CD4-positive, alpha-beta T cell treated with Interleukin-10 for 1 hour (primary cell): ENCODE results near the gene MOB1B.
A peak's percentile ranks its signal among the peaks of the same experiment; 100 is the strongest.
"Not testable (repeated sequence)": the region's sequence is repeated elsewhere in the genome, so short reads cannot be mapped to it uniquely, and the experiment has no call there.

Experiments used
- DNase-seq: peaks from one replicate; pipeline ENCODE4 v3.0.0-alpha.2; 2020

MOB1B gene

DNA sequence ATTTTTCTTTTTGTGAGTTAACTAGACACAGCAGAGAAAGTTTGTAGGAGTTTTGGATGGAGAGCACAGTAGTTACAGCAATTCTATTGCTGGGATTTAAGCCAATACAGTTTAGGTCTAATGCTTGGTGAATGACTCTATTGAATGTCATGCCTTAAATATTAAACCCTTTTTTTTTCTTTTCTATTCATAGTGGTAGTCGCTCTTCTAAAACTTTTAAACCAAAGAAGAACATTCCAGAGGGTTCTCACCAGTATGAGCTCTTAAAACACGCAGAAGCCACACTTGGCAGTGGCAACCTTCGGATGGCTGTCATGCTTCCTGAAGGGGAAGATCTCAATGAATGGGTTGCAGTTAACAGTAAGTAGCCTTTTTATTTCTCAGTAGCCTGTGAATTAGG is 56.5 kb downstream of the MOB1B start:
- no peak for DNase-seq

GRCh38 chr4:70969076-70969475 is 66.9 kb downstream of the MOB1B start:
- no peak for DNase-seq

- no peak for DNase-seq
Measured at GRCh38 chr4:70976252-70976651, 74.1 kb downstream of the MOB1B start.

DNA sequence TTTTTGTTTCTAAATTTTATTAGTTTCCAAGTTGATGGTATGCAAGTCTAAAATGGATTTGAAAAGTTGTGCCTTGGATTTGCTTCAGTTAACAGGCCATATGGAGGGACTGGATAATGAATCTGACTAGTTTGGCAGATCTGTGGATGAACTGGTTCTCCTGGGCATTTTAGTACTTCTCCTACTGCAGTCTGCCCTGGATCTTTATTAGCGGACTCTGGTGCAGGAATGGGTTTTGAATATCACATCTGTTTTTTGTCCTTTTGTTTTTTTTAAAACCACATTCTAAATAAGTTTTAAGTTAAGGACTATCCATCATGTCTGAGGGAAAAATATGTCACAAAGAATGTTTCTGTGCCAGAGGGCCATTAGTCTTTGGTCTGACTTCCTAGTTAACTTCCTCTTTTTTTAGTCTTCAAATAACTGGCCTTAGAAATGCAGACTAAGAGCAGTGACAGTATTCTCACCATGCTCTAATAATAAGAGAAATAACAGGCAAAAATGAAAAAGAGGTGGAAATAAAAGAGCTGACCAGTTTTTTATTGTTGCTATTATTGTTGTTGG is 77.4 kb downstream of the MOB1B start:
- DNase-seq: no peak

- no peak for DNase-seq
Measured at GRCh38 chr4:70980196-70980595, 78.0 kb downstream of the MOB1B start.

- DNase-seq: no peak
Measured at GRCh38 chr4:70984106-70984505, 81.9 kb downstream of the MOB1B start.

- DNase-seq: peak; percentile 39
Measured at GRCh38 chr4:70984589-70984988, 82.4 kb downstream of the MOB1B start.

- no peak for DNase-seq
Measured at GRCh38 chr4:70991596-70991995, 89.4 kb downstream of the MOB1B start.

GRCh38 chr4:70992391-70992881 is 90.3 kb downstream of the MOB1B start:
- DNase-seq: no peak

DNA sequence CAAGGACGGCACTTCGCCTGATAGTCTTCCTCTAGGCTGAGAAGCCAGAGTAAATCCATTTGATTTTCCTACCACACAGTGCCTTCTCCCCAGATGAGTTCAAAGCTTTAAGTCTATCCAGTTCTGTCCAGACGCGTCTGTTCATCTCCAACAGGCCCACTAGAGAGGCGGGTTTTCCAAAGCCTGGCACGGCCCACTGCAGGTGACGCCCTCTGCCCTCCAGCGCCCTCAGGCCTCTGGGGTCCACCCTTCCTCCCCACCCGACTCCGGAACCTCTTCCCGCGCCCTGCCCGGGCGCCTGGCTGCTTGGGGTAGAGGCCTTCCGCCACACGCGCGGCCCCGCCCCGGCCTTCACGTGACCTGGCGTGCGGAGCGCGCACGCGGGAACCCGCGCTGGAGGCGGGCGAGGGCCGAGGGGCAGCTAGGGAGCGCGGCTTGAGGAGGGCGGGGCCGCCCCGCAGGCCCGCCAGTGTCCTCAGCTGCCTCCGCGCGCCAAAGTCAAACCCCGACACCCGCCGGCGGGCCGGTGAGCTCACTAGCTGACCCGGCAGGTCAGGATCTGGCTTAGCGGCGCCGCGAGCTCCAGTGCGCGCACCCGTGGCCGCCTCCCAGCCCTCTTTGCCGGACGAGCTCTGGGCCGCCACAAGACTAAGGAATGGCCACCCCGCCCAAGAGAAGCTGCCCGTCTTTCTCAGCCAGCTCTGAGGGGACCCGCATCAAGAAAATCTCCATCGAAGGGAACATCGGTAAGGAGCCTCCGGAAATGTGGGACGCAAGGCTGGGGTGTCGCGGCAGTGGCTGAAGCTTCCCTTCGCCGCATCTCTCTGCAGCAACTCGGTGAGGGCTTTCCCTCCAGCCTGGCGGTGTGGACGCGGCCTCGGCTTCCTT is 91.3 kb downstream of the MOB1B start, which contains the start of gene DCK:
TSS of gene DCK (plus strand) at position 469 of the 888 bp plus-strand sequence. CDS start at position 656, 187 bp downstream.
- peak; percentile 86 for DNase-seq

DNA sequence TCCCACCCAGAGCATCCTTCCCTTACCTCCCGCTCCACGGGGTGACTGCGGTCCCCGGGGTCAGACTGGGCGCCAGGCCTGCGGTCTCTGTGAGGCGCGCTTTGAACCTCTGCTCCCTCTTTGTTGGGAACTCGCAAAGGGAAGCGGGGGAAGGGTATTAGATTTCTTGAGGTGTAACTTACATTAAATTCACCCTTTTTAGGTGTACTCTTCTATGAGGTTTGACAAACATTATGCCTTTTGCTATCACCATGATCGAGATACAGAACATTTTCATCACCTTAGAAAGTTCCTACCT is 91.8 kb downstream of the MOB1B start:
- no peak for DNase-seq

DNA sequence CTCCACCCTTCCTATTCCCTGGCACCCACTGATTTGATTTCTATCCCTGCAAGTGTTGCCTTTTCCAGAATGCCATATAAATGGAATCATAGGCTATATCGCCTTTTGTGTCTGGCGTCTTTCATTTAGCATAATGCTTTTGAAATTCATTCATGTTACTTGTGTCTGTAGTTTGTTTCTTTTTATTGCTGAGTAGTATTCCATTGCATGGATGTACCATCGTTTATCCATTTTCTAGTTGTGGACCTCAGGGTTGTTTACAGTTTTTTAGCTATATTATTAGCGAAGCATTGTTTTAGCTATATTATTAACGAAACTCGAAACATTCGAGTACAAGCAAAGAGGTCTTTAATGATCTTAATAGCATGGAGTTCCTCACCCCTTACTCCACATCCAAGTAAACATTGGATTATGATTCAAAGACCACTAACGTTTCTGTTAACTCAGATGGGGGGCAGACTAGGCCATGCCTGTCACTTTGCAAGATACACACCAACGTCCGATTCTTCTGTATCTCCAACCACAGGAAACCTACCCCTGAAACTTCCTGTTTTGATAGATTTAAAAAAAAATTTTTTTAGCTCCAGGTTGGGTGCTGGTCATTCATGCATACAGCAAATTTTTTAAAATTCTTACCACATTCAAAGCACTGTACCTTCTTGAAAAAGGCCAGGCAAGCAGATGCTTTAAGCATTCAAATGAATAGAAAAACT is 92.4 kb downstream of the MOB1B start:
- no peak for DNase-seq

GRCh38 chr4:70996018-70996360 is 93.8 kb downstream of the MOB1B start:
- DNase-seq: no peak

DNA sequence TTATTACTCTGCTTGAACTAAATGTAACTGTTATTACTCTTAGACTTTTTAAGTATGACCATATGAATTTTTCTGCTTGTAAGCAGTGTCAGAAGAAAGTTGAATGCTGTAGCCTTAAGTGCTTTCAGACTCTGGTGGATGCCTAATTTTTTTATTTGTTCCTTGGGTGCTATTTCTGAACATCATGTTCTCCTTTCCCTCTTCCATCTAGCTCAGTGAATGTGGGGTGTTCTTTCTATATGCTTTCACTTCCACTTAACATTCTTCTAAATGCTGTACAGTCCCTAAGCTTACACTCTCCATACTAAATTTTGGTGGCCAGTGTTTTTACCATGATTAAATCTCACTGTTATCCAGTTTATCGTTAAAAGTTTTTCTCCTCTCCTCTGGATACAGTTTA is 94.9 kb downstream of the MOB1B start:
- DNase-seq: no peak

DNA sequence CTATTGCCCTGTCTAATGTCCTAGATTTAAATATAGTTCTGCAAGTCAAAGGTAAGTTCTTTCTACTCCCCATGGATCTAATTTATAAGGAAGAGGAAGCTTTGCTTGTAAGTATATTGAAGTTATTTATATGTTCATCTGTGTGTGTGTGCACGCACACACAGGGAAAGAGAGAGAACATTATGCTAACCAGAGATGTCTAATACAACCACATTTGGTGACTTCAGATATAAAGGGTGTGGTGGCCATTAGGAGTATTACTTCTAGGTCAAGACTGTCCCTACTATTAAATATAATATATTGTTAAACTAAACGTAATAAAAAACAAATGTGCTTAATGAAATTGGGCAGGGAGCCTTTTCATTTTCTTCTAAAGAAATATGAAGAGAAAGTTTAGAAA is 95.4 kb downstream of the MOB1B start:
- no peak for DNase-seq

DNA sequence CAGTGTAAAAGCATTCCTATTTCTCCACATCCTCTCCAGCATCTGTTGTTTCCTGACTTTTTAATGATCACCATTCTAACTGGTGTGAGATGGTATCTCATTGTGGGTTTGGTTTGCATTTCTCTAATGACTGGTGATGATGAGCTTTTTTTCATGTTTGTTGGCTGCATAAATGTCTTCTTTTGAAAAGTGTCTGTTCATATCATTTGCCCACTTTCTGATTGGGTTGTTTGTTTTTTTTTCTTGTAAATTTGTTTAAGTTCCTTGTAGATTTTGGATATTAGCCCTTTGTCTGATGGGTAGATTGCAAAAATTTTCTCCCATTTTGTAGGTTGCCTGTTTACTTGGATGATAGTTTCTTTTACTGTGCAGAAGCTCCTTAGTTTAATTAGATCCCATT is 97.5 kb downstream of the MOB1B start:
- not testable (repeated sequence) for DNase-seq

DNA sequence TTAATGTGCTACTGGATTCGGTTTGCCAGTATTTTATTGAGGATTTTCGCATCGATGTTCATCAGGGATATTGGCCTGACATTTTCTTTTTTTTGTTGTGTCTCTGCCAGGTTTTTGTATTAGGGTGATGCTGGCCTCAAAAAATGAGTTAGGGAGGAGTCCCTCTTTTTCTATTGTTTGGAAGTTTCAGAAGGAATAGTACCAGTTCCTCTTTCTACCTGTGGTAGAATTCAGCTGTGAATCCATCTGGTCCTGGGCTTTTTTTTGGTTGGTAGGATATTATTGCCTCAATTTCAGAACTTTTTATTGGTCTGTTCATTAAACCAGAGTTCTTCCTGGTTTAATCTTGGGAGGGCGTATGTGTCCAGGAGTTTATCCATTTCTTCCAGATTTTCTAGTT is 99.2 kb downstream of the MOB1B start:
- DNase-seq: not testable (repeated sequence)

DNA sequence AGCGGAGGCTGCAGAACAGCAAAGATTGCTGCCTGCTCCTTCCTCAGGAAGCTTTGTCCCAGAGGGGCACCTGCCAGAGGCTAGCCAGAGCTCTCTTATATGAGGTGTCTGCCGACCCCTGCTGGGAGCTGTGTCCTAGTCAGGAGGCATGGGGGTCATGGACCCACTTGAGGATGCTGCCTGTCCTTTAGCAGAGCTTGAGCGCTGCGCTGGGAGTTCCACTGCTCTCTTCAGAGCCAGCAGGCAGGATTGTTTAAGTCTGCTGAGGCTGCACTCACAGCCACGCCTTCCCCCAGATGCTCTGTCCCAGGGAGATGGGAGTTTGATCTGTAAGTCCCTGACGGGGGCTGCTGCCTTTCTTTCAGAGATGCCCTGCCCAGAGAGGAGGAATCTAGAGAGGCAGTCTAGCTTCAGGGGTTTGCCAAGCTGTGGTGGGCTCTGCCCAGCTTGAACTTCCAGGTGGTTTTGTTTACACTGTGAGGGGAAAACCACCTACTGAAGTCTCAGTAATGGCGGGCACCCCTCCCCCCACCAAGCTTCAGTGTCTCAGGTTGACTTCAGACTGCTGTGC is 102.2 kb downstream of the MOB1B start:
- peak; percentile 60 for DNase-seq

DNA sequence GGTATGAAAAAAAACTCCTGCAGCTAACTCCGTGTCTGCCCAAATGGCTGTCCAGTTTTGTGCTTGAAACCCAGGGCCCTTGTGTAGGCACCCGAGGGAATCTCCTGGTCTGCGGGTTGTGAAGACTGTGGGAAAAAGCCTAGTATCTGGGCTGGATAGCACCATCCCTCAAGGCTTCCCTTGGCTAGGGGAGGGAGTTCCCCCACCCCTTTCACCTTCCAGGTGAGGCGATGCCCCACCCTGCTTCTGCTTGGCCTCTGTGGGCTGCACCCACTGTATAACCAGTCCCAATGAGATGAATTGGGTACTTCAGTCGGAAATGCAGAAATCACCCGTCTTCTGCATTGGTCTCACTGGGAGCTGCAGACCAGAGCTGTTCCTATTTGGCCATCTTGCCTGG is 102.9 kb downstream of the MOB1B start:
- DNase-seq: not testable (repeated sequence)

DNA sequence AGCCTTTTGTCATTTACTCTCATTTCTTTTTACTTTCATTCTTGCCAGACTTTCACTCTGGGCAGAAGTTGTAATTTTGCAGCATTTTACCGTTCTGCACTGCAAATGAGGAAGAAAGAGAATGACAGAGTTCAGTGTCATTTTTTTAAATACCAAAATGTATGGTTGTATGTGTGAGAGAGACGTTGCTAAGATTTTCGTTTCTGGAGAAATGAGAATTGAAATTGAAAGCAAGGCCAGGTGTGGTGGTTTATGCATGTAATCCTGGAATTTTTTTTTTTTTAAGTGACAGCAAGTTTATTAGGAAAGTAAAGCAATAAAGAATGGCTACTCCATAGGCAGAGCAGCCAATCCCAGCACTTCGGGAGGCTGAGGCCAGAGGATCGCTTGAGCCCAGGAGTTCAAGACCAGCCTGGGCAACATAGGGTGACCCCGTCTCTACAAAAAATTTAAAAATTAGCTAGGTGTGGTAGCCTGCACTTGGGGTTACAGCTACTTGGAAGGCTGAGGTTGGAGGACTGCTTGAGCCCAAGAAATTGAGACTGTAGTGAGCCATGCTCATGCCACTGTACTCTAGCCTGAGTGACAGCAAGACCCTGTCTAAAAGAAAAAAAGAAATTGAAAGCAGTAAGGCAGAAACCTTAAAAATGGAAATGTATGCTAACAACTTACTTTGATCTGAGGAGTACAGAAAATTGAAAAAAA is 104.2 kb downstream of the MOB1B start:
- no peak for DNase-seq

DNA sequence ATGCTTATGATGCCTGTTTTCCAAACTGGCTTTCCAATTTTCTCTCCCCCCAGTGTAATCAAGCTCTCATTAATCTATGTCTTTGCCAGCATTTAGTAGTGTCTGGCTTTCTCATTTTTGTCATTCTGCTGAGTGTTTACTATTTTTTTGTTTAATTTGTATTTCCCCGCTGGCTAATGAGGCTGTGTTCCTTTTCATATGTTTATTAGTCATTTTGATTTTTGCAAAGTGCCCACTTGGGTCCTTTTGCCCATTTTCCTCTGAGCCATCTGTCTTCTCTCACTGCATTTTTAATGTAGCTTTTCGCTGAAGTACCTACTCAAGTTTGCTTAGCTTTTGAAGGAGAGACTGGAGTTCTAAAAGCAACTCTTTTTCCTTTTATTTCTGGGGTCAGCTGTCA is 106.0 kb downstream of the MOB1B start:
- no peak for DNase-seq

DNA sequence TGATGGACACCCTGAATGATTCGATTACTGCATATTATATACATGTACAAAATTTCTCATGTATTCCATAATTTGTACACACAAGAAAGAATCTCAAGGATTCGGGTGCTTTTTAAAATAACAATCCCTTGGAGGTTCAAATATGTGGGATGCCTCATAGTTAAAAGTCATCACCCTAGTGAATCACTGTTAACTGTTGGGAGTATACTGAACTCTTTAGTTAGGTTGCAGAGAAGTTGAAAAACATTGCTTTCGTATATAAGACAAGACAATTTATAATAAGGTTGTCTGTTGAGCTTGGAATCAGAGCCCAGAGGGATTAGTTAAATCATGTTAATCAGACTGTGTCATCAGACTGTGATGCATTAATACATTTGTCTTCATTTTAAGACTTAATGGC is 106.9 kb downstream of the MOB1B start:
- no peak for DNase-seq
